Stimulated activated CD4-positive, alpha-beta T cell treated with anti-CD3 and anti-CD28 coated beads, TNF-alpha, amount 100 ng/mL, for 24 hours (primary cell): ENCODE measurements around the gene CDS1.
A peak's percentile ranks its signal among the peaks of the same experiment; 100 is the strongest.
"Not testable (repeated sequence)": the region's sequence is repeated elsewhere in the genome, so short reads cannot be mapped to it uniquely, and the experiment has no call there.

ENCODE experiments used
- DNase-seq, 3 experiments: peaks; one replicate each; pipeline ENCODE4 v3.0.0-alpha.2; 2020; ENCODE audit warnings: low read depth in 3 of 3

Gene CDS1

GRCh38 chr4:84582988-84583875 lies at the start of gene CDS1:
Gene CDS1 (plus strand): TSS chr4:84583127. CDS start chr4:84583402, 275 bp downstream.
- peak in 2 of 3 experiments; percentile 11 to 12 for DNase-seq

GRCh38 chr4:84535901-84536300 lies 47.0 kb upstream of the CDS1 start:
- no peak for DNase-seq

GRCh38 chr4:84545093-84545492 lies 37.8 kb upstream of the CDS1 start:
- DNase-seq: no peak

GRCh38 chr4:84547211-84547610 lies 35.7 kb upstream of the CDS1 start:
- DNase-seq: no peak

GRCh38 chr4:84549191-84549590 lies 33.7 kb upstream of the CDS1 start:
- not testable (repeated sequence) for DNase-seq

GRCh38 chr4:84562156-84562555 lies 20.8 kb upstream of the CDS1 start:
- DNase-seq: no peak

GRCh38 chr4:84563002-84563401 lies 19.9 kb upstream of the CDS1 start:
- DNase-seq: no peak

- DNase-seq: no peak
Measured at GRCh38 chr4:84565951-84566350, 17.0 kb upstream of the CDS1 start.

- DNase-seq: no peak
Measured at GRCh38 chr4:84568496-84568895, 14.4 kb upstream of the CDS1 start.

- DNase-seq: no peak
Measured at GRCh38 chr4:84569009-84569408, 13.9 kb upstream of the CDS1 start.

- peak in 1 of 3 experiments; percentile 2 for DNase-seq
Measured at GRCh38 chr4:84573385-84574068, 9.4 kb upstream of the CDS1 start.

- no peak for DNase-seq
Measured at GRCh38 chr4:84574069-84574720, 8.7 kb upstream of the CDS1 start.

GRCh38 chr4:84578540-84579402 lies 4.2 kb upstream of the CDS1 start:
- DNase-seq: no peak

GRCh38 chr4:84579403-84579776 lies 3.5 kb upstream of the CDS1 start:
- DNase-seq: no peak

- peak; percentile 74 to 86 (median 79) for DNase-seq
Measured at GRCh38 chr4:84582302-84582987, 482 bp upstream of the CDS1 start.

- DNase-seq: no peak
Measured at GRCh38 chr4:84583876-84584380, 1.0 kb downstream of the CDS1 start.

GRCh38 chr4:84585251-84585650 lies 2.3 kb downstream of the CDS1 start:
- DNase-seq: no peak

GRCh38 chr4:84594724-84595123 lies 11.8 kb downstream of the CDS1 start:
- no peak for DNase-seq

GRCh38 chr4:84596826-84597225 lies 13.9 kb downstream of the CDS1 start:
- no peak for DNase-seq

GRCh38 chr4:84597450-84597849 lies 14.5 kb downstream of the CDS1 start:
- no peak for DNase-seq

GRCh38 chr4:84606645-84607044 lies 23.7 kb downstream of the CDS1 start:
- no peak for DNase-seq
